Testis (tissue), 3 donors: Measurements from ENCODE around the gene PLCB3. TPM values are rescaled to one million over a fixed set of nuclear protein-coding genes. Genes with fewer than 3 reads are reported as not detected.
A peak's percentile ranks its signal among the peaks of the same experiment; 100 is the strongest.

Experiments
- DNase-seq: peaks from one replicate; pipeline ENCODE4 v3.0.0-alpha.2; 2019
- H3K27ac ChIP-seq, 2 donors: fragments of 200-600 bp; sonication (generic); one replicate each; pipeline ENCODE4 v1.5.1; 2019
- H3K27me3 ChIP-seq: fragments of 200-600 bp; sonication (generic); one replicate; pipeline ENCODE4 v1.5.1; 2019
- H3K36me3 ChIP-seq: fragments of 200-600 bp; sonication (generic); one replicate; pipeline ENCODE4 v1.5.1; 2017; ENCODE audit warnings: low read depth; ENCODE audit errors: missing control alignments
- H3K4me1 ChIP-seq: fragments of 200-600 bp; sonication (generic); one replicate; pipeline ENCODE4 v1.5.1; 2019
- H3K4me3 ChIP-seq, 2 donors: fragments of 200-600 bp; sonication (generic); one replicate each; pipeline ENCODE4 v1.5.1; 2017 to 2019
- H3K9me3 ChIP-seq: fragments of 200-600 bp; sonication (generic); one replicate; pipeline ENCODE4 v1.5.1; 2017
- POLR2A ChIP-seq: fragments of 450-650 bp; IDR thresholded peaks from one replicate; pipeline ENCODE4 v1.6.1; 2017; ENCODE audit warnings: antibody characterized with exemption, mild to moderate bottlenecking, moderate library complexity
- WGBS, 2 donors: methylation state at CpG; one replicate each; pipeline ENCODE4 v1.1.5; 2018; 5-methylcytosine and 5-hydroxymethylcytosine counted together
- intact Hi-C: fragments of 100-400 bp; cut with DNase I; formaldehyde crosslinking; loops from one replicate; pipeline ENCODE4 v1.15.1; 2023; ENCODE audit warnings: low total_unique reads
- polyA plus RNA-seq: library from polyadenylated mRNA; stranded (reverse); fragments of 350-450 nt; fragmentation: Illumina TruSeq; extraction: RNeasy Lipid Tissue Mini Kit (QIAGEN cat#74804); gene quantifications from one replicate; pipeline ENCODE4 v1.2.3, GENCODE V29; 2014; ENCODE audit warnings: low read depth, low replicate concordance; ENCODE audit not compliant: insufficient read depth
- small RNA-seq, 2 donors: library from RNA; depleted of rRNA; stranded (forward); fragments of <200 nt; gene quantifications; one replicate each; pipeline ENCODE3, GENCODE V24; 2016
- total RNA-seq, 2 donors: library from RNA; depleted of rRNA; stranded (reverse); fragments of >200 nt; gene quantifications; one replicate each; pipeline ENCODE4 v1.2.3, GENCODE V29; 2016
- TF ChIP-seq, protein P1 (sequence below), 3 experiments: fragments of 450-650 bp in 2 of 3; fragments of 200-600 bp in 1 of 3; sonication (generic) in 1 of 3; IDR thresholded peaks; one replicate each; pipeline ENCODE4 v1.5.1; 2016 to 2019; ENCODE audit warnings: antibody characterized with exemption in 3 of 3, mild to moderate bottlenecking in 2 of 3, moderate library complexity in 1 of 3

Gene PLCB3
- total and polyA plus RNA-seq, 3 donors from 2014 or later = 14.2 to 45.4 (median 29.6) TPM

DNA sequence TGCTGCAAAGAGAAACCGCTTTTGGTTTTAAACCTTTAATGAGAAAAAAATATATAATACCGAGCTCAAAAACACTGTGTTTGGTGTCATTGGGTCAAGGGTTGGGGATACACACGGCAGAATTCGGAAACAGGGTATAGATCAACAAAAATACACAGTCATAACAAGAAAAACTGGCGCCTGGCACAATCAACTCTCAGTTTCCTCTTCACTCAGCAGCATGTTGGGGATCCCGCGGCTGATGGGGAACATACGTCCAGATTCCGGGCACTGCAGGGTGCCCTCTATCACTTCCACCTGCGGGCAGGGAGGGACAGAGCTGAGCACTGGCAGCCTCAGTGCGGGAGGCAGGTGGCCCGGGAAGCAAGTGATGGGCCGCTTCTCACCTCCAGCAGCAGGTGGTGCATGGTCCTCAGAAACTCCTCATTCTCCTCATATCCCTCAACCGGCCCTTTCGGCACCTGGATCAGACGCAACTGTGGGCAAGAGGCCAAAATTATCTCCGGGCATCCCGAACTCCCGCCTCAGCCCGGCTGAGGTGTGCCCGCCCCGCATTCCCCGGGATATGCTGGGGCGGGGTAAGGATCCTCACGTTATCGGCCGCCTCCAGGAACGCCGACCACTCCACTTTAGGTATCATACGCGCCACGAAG is 65.5 kb downstream of the PLCB3 start:
- no peak for DNase-seq
- Histone ChIP-seq H3K27ac (peak overlapping the region; percentile 75 to 98), H3K4me3 (peak overlapping the region; percentile 72 to 75), H3K9me3 (no peaks in the 10 kb centered on the region), H3K36me3 (no peaks in the 10 kb centered on the region), H3K27me3 (no peaks in the 10 kb centered on the region), H3K4me1 (peaks cover 9% of the 10 kb centered on the region)
- intact Hi-C loops = no loop called here
- TF ChIP-seq POLR2A = no peak
- TF ChIP-seq, protein P1, sequence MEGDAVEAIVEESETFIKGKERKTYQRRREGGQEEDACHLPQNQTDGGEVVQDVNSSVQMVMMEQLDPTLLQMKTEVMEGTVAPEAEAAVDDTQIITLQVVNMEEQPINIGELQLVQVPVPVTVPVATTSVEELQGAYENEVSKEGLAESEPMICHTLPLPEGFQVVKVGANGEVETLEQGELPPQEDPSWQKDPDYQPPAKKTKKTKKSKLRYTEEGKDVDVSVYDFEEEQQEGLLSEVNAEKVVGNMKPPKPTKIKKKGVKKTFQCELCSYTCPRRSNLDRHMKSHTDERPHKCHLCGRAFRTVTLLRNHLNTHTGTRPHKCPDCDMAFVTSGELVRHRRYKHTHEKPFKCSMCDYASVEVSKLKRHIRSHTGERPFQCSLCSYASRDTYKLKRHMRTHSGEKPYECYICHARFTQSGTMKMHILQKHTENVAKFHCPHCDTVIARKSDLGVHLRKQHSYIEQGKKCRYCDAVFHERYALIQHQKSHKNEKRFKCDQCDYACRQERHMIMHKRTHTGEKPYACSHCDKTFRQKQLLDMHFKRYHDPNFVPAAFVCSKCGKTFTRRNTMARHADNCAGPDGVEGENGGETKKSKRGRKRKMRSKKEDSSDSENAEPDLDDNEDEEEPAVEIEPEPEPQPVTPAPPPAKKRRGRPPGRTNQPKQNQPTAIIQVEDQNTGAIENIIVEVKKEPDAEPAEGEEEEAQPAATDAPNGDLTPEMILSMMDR (IDR thresholded peaks at IDR 0.05) = no peak
- WGBS, 2 donors = 4% methylated on average over 32 of the region's 32 CpGs

DNA sequence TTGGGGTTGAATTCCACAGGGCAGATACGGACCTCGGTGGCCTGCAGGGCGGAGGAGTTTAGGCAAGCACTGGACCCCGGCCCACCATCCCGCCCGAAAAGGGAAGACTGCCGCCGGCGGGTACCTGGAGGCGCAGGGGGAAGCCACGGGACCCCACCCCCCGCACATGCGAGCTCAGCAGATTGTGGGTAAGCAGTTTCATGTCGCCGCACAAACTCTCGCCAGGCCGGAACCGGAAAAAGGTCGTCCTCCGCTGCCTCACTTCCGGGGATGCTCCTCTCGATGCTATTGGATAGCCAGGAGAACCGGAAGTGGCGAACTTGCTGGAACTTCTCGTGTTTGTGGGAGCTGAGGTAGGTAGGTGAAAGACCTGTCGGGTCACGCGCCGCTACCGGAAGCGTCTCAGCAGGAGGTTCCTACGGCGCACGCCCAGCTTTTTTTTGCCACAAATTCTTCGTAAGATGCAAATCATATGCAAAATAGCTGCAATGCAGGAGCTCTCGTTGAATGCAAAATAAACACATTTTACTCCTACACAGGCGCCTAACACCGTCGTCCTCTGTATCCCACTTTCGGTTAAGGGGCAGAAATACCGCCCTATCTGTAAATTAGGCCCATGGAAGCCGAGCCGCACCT is 66.1 kb downstream of the PLCB3 start, which contains the start of gene TRMT112:
TSS of gene TRMT112 (minus strand) at position 235 of the 636 bp plus-strand sequence. CDS start at position 202, 33 bp downstream.
- H3K27me3 ChIP-seq = no peaks in the 10 kb centered on the region
- intact Hi-C loops = no loop called here
- TF ChIP-seq, protein P1 (IDR thresholded peaks at IDR 0.05) = no peak
- TF ChIP-seq POLR2A = peak; percentile 63
- H3K4me3 ChIP-seq = peak within 1 kb of the TSS; percentile 72 to 75
- H3K4me1 ChIP-seq = peaks cover 9% of the 10 kb centered on the region
- peak; percentile 99 for DNase-seq
- H3K9me3 ChIP-seq = no peaks in the 10 kb centered on the region
- peak within 1 kb of the TSS; percentile 75 to 98 for H3K27ac ChIP-seq
- no peaks in the 10 kb centered on the region for H3K36me3 ChIP-seq
- WGBS, 2 donors = 0 to 1% methylated on average over 21 to 30 of the region's 43 CpGs

- H3K4me3 ChIP-seq = peak within 1 kb of the TSS; percentile 72 to 75
- TF ChIP-seq POLR2A = peak; percentile 69
- TF ChIP-seq, protein P1 (IDR thresholded peaks at IDR 0.05) = peak; percentile 10 to 67 (median 47)
- H3K36me3 ChIP-seq = no peaks in the 10 kb centered on the region
- H3K27ac ChIP-seq = peak within 1 kb of the TSS; percentile 75 to 98
- H3K4me1 ChIP-seq = peaks cover 9% of the 10 kb centered on the region
- no peaks in the 10 kb centered on the region for H3K9me3 ChIP-seq
- WGBS, 2 donors = 1 to 2% methylated on average over 28 to 59 of the region's 61 CpGs
- peak; percentile 97 for DNase-seq
- intact Hi-C loops = no loop called here
- H3K27me3 ChIP-seq = no peaks in the 10 kb centered on the region
Observed at GRCh38 chr11:64317961-64318765, 66.8 kb downstream of the PLCB3 start, which contains the start of gene PRDX5. Gene PRDX5 (plus strand): TSS chr11:64318121. CDS start chr11:64318216, 95 bp downstream.

Small RNA genes within 50 kb of the gene (small RNA-seq; reads per million reads assigned to genes)
- 0 reads per million in 2 donors for gene RF00019

Other genes with a start within 250 kb of the PLCB3 start
- gene FLRT1, start 215.6 kb upstream of the PLCB3 start, total RNA-seq = under 1 TPM; 0.74 to 0.79 TPM
- gene FLRT1, start 215.6 kb upstream of the PLCB3 start, polyA plus RNA-seq = 0.67 TPM
- 10 to 100 TPM; 13.3 to 15.3 TPM for gene MACROD1, start 85.4 kb upstream of the PLCB3 start, total RNA-seq
- gene MACROD1, start 85.4 kb upstream of the PLCB3 start, polyA plus RNA-seq = 14.1 TPM
- 100 to 1,000 TPM; 221 to 247 TPM for gene STIP1, start 65.4 kb upstream of the PLCB3 start, total RNA-seq
- gene STIP1, start 65.4 kb upstream of the PLCB3 start, polyA plus RNA-seq = 267 TPM
- 1 to 10 TPM; 7.2 to 8.2 TPM for gene FERMT3, start 44.8 kb upstream of the PLCB3 start, total RNA-seq
- 10.9 TPM for gene FERMT3, start 44.8 kb upstream of the PLCB3 start, polyA plus RNA-seq
- 10 to 100 TPM; 56.5 to 65.4 TPM for gene TRPT1, start 25.3 kb upstream of the PLCB3 start, total RNA-seq
- 93.7 TPM for gene TRPT1, start 25.3 kb upstream of the PLCB3 start, polyA plus RNA-seq
- gene NUDT22, start 25.3 kb upstream of the PLCB3 start, total RNA-seq = 10 to 100 TPM; 50.9 to 52.7 TPM
- 19.0 TPM for gene NUDT22, start 25.3 kb upstream of the PLCB3 start, polyA plus RNA-seq
- gene DNAJC4, start 21.0 kb upstream of the PLCB3 start, total RNA-seq = 100 to 1,000 TPM; 105 to 254 TPM
- 303 TPM for gene DNAJC4, start 21.0 kb upstream of the PLCB3 start, polyA plus RNA-seq
- 10 to 100 TPM; 19.1 to 47.8 TPM for gene VEGFB, start 16.9 kb upstream of the PLCB3 start, total RNA-seq
- 57.3 TPM for gene VEGFB, start 16.9 kb upstream of the PLCB3 start, polyA plus RNA-seq
- gene FKBP2, start 10.4 kb upstream of the PLCB3 start, total RNA-seq = 100 to 1,000 TPM; 151 to 159 TPM
- gene FKBP2, start 10.4 kb upstream of the PLCB3 start, polyA plus RNA-seq = 159 TPM
- 10 to 100 TPM; 53.4 to 67.3 TPM for gene PPP1R14B, start 4.6 kb upstream of the PLCB3 start, total RNA-seq
- gene PPP1R14B, start 4.6 kb upstream of the PLCB3 start, polyA plus RNA-seq = 72.0 TPM
- 100 to 1,000 TPM in 1 of 2 donors, 10 to 100 TPM in 1; 88.7 to 110 TPM for gene BAD, start 33.1 kb downstream of the PLCB3 start, total RNA-seq
- 85.2 TPM for gene BAD, start 33.1 kb downstream of the PLCB3 start, polyA plus RNA-seq
- gene GPR137, start 34.3 kb downstream of the PLCB3 start, total RNA-seq = 100 to 1,000 TPM; 204 to 230 TPM
- 390 TPM for gene GPR137, start 34.3 kb downstream of the PLCB3 start, polyA plus RNA-seq
- under 1 TPM in 1 of 2 donors, not detected in 1; 0.24 TPM for gene KCNK4, start 39.8 kb downstream of the PLCB3 start, total RNA-seq
- gene KCNK4, start 39.8 kb downstream of the PLCB3 start, polyA plus RNA-seq = not detected
- gene CATSPERZ, start 48.8 kb downstream of the PLCB3 start, total RNA-seq = 100 to 1,000 TPM; 278 to 484 TPM
- 1,116 TPM for gene CATSPERZ, start 48.8 kb downstream of the PLCB3 start, polyA plus RNA-seq
- 10 to 100 TPM; 19.3 to 22.0 TPM for gene ESRRA, start 54.0 kb downstream of the PLCB3 start, total RNA-seq
- gene ESRRA, start 54.0 kb downstream of the PLCB3 start, polyA plus RNA-seq = 13.7 TPM
- 100 to 1,000 TPM; 303 to 340 TPM for gene TRMT112, start 66.0 kb downstream of the PLCB3 start, total RNA-seq
- gene TRMT112, start 66.0 kb downstream of the PLCB3 start, polyA plus RNA-seq = 275 TPM
- 100 to 1,000 TPM; 189 to 271 TPM for gene PRDX5, start 66.6 kb downstream of the PLCB3 start, total RNA-seq
- 287 TPM for gene PRDX5, start 66.6 kb downstream of the PLCB3 start, polyA plus RNA-seq
- gene CCDC88B, start 88.7 kb downstream of the PLCB3 start, total RNA-seq = 10 to 100 TPM; 16.6 to 23.5 TPM
- 28.5 TPM for gene CCDC88B, start 88.7 kb downstream of the PLCB3 start, polyA plus RNA-seq
- 10 to 100 TPM; 15.6 TPM for gene RPS6KA4, start 107.6 kb downstream of the PLCB3 start, total RNA-seq
- gene RPS6KA4, start 107.6 kb downstream of the PLCB3 start, polyA plus RNA-seq = 9.2 TPM